H9 (cell line): ENCODE results near the gene GLIS2. TPM values are rescaled to one million over a fixed set of nuclear protein-coding genes. Genes with fewer than 3 reads are reported as not detected.

Experiments
- DNase-seq: peaks from one replicate; pipeline ENCODE4 v3.0.0-alpha.2; 2017
- H2AFZ ChIP-seq: one replicate; pipeline ENCODE4 v1.6.1; 2013; ENCODE audit warnings: mild to moderate bottlenecking, low read length, control low read depth, moderate library complexity
- H2AK5ac ChIP-seq: 2 replicates; pipeline ENCODE4 v1.6.1; 2013; ENCODE audit warnings: low read length, control low read depth, mixed read lengths; ENCODE audit not compliant: insufficient read length
- H2BK120ac ChIP-seq: one replicate; pipeline ENCODE4 v1.6.1; 2013; ENCODE audit warnings: low read depth, mild to moderate bottlenecking, low read length, control low read depth, inconsistent platforms; ENCODE audit not compliant: poor library complexity, severe bottlenecking
- H2BK12ac ChIP-seq: 2 replicates; pipeline ENCODE4 v1.6.1; 2013; ENCODE audit warnings: low read length, control low read depth, mixed read lengths, low read depth; ENCODE audit not compliant: insufficient read length
- H2BK15ac ChIP-seq: 2 replicates; pipeline ENCODE4 v1.6.1; 2013; ENCODE audit warnings: low read depth, low read length, control low read depth
- H2BK20ac ChIP-seq: one replicate; pipeline ENCODE4 v1.6.1; 2013; ENCODE audit warnings: low read depth, mild to moderate bottlenecking, low read length, control low read depth, inconsistent platforms; ENCODE audit not compliant: poor library complexity, severe bottlenecking
- H2BK5ac ChIP-seq: 2 replicates; pipeline ENCODE4 v1.6.1; 2013; ENCODE audit warnings: low read length, control low read depth, mixed read lengths; ENCODE audit not compliant: insufficient read length
- H3K14ac ChIP-seq: 2 replicates; pipeline ENCODE4 v1.6.1; 2013; ENCODE audit warnings: low read length, control low read depth; ENCODE audit not compliant: insufficient read depth
- H3K18ac ChIP-seq: 2 replicates; pipeline ENCODE4 v1.6.1; 2013; ENCODE audit warnings: low read depth, mild to moderate bottlenecking, mixed read lengths, low read length, control low read depth; ENCODE audit not compliant: insufficient read length
- H3K23ac ChIP-seq: 2 replicates; pipeline ENCODE4 v1.6.1; 2013; ENCODE audit warnings: low read length, control low read depth, mixed read lengths, low read depth; ENCODE audit not compliant: insufficient read length
- H3K23me2 ChIP-seq: 2 replicates; pipeline ENCODE4 v1.6.1; 2013; ENCODE audit warnings: low read depth, mild to moderate bottlenecking, mixed read lengths, low read length, control low read depth; ENCODE audit not compliant: insufficient read length, poor library complexity, severe bottlenecking
- H3K27ac ChIP-seq: 2 replicates; pipeline ENCODE4 v1.5.1; 2013; ENCODE audit warnings: low read length, control low read depth, mixed read lengths, low read depth; ENCODE audit not compliant: insufficient read length
- H3K27me3 ChIP-seq: 2 replicates; pipeline ENCODE4 v1.6.1; 2013; ENCODE audit warnings: low read length, control low read depth, inconsistent platforms; ENCODE audit not compliant: insufficient read depth
- H3K4ac ChIP-seq: 2 replicates; pipeline ENCODE4 v1.6.1; 2013; ENCODE audit warnings: low read depth, mild to moderate bottlenecking, control low read depth, inconsistent platforms, low read length, moderate library complexity
- H3K4me1 ChIP-seq: 2 replicates; pipeline ENCODE4 v1.6.1; 2013; ENCODE audit warnings: low read length, control low read depth, inconsistent platforms; ENCODE audit not compliant: insufficient read depth
- H3K4me2 ChIP-seq: 2 replicates; pipeline ENCODE4 v1.6.1; 2013; ENCODE audit warnings: low read length, control low read depth, mixed read lengths; ENCODE audit not compliant: insufficient read length, insufficient read depth
- H3K56ac ChIP-seq: 2 replicates; pipeline ENCODE4 v1.6.1; 2013; ENCODE audit warnings: low read depth, mild to moderate bottlenecking, mixed read lengths, low read length, control low read depth; ENCODE audit not compliant: insufficient read length
- H3K79me1 ChIP-seq: 2 replicates; pipeline ENCODE4 v1.6.1; 2013; ENCODE audit warnings: low read depth, mild to moderate bottlenecking, moderate library complexity, low read length, control low read depth, inconsistent platforms; ENCODE audit not compliant: insufficient read depth, poor library complexity, severe bottlenecking
- H3K79me2 ChIP-seq: 2 replicates; pipeline ENCODE4 v1.6.1; 2013; ENCODE audit warnings: low read length, control low read depth, inconsistent platforms; ENCODE audit not compliant: insufficient read depth
- H3K9ac ChIP-seq: 2 replicates; pipeline ENCODE4 v1.6.1; 2013; ENCODE audit warnings: low read length, control low read depth, mixed read lengths; ENCODE audit not compliant: insufficient read length; ENCODE audit errors: extremely low read depth
- H3K9me3 ChIP-seq: one replicate; pipeline ENCODE4 v1.6.1; 2013; ENCODE audit warnings: low read depth, low read length, inconsistent platforms; ENCODE audit not compliant: control insufficient read depth
- H3T11ph ChIP-seq: one replicate; pipeline ENCODE4 v1.6.1; 2013; ENCODE audit warnings: mild to moderate bottlenecking, low read length, control low read depth, inconsistent platforms
- H4K20me1 ChIP-seq: one replicate; pipeline ENCODE4 v1.6.1; 2013; ENCODE audit not compliant: control insufficient read depth, insufficient read length, insufficient read depth
- H4K5ac ChIP-seq: 2 replicates; pipeline ENCODE4 v1.6.1; 2013; ENCODE audit warnings: low read depth, mild to moderate bottlenecking, mixed read lengths, low read length, control low read depth; ENCODE audit not compliant: insufficient read length
- H4K8ac ChIP-seq: replicated peaks from 2 replicates; pipeline ENCODE4 v1.6.1; 2013; ENCODE audit warnings: low read length, control low read depth, mixed read lengths, low read depth; ENCODE audit not compliant: insufficient read length
- H4K91ac ChIP-seq: 2 replicates; pipeline ENCODE4 v1.6.1; 2013; ENCODE audit warnings: low read depth, mild to moderate bottlenecking, moderate library complexity, mixed read lengths, low read length, control low read depth; ENCODE audit not compliant: insufficient read length
- H3K27ac Mint-ChIP-seq, 3 experiments: 2 replicates in 2 of 3; 3 replicates in 1 of 3; pipeline ENCODE4 v1.8.0; 2020 to 2021; ENCODE audit warnings: mixed read lengths in 3 of 3, mild to moderate bottlenecking in 1 of 3, moderate library complexity in 1 of 3
- H3K27me3 Mint-ChIP-seq: 2 replicates; pipeline ENCODE4 v1.8.0; 2021; ENCODE audit warnings: low read depth, mild to moderate bottlenecking, moderate library complexity, mixed read lengths
- H3K36me3 Mint-ChIP-seq, 3 experiments: 2 replicates in 2 of 3; 3 replicates in 1 of 3; pipeline ENCODE4 v1.8.0; 2020 to 2021; ENCODE audit warnings: low read depth in 3 of 3, mixed read lengths in 3 of 3; ENCODE audit not compliant: insufficient read depth in 1 of 3
- H3K4me1 Mint-ChIP-seq, 2 experiments: 2 replicates each; pipeline ENCODE4 v1.8.0; 2020; ENCODE audit warnings: mixed read lengths in 2 of 2
- H3K4me3 Mint-ChIP-seq, 2 experiments: 2 replicates in 1 of 2; 3 replicates in 1 of 2; pipeline ENCODE4 v1.8.0; 2020 to 2021; ENCODE audit warnings: mild to moderate bottlenecking in 2 of 2, mixed read lengths in 2 of 2, moderate library complexity in 1 of 2
- H3K9me3 Mint-ChIP-seq, 2 experiments: 2 replicates in 1 of 2; 3 replicates in 1 of 2; pipeline ENCODE4 v1.8.0; 2020; ENCODE audit warnings: mild to moderate bottlenecking in 2 of 2, mixed read lengths in 2 of 2, moderate library complexity in 1 of 2
- CTCF ChIP-seq: fragments of 200-600 bp; sonication (generic); conservative IDR thresholded peaks from 3 replicates; pipeline ENCODE4 v1.8.0; 2021; ENCODE audit warnings: antibody characterized with exemption, mild to moderate bottlenecking
- WGBS: extraction: QIAGEN DNeasy Blood & Tissue Kit; methylation state at CpG from one replicate; pipeline ENCODE4 v1.1.7; 2013; ENCODE audit warnings: missing lambda C conversion rate, low lambda C conversion rate, mixed read lengths; ENCODE audit not compliant: insufficient read length; ENCODE audit errors: extremely low coverage; 5-methylcytosine and 5-hydroxymethylcytosine counted together
- total RNA-seq: library from RNA; stranded (reverse); gene quantifications from 2 replicates; pipeline ENCODE4 v1.2.1, GENCODE V29; 2021

GLIS2 gene
- total RNA-seq, 1 experiment from 2014 or later, result 14.3 TPM

GRCh38 chr16:4347765-4348509 lies 32.1 kb downstream of the GLIS2 start:
- H2AK5ac ChIP-seq, result no peak overlapping the region
- peaks cover 6% of the 10 kb centered on the region in 2 experiments for H3K4me1 Mint-ChIP-seq
- H4K5ac ChIP-seq, result no peak overlapping the region
- H3K18ac ChIP-seq, result no peak overlapping the region
- no peak overlapping the region for H3K9ac ChIP-seq
- H2BK20ac ChIP-seq, result no peak overlapping the region
- H3K14ac ChIP-seq, result no peak overlapping the region
- no peaks in the 10 kb centered on the region for H3K9me3 ChIP-seq
- no peak overlapping the region for H3T11ph ChIP-seq
- H3K56ac ChIP-seq, result no peak overlapping the region
- H2BK15ac ChIP-seq, result no peak overlapping the region
- no peak overlapping the region for H3K4ac ChIP-seq
- H3K23ac ChIP-seq, result no peak overlapping the region
- no peak for TF ChIP-seq CTCF
- H4K8ac ChIP-seq, result no peak overlapping the region
- H2BK12ac ChIP-seq, result no peak overlapping the region
- no peak overlapping the region for H3K27ac ChIP-seq
- no peak overlapping the region for H3K4me2 ChIP-seq
- no peak overlapping the region for H2BK5ac ChIP-seq
- no CpG with 5 or more reads among the region's 17 CpGs for WGBS
- no peak for DNase-seq
- no peaks in the 10 kb centered on the region for H3K27me3 ChIP-seq
- no peaks in the 10 kb centered on the region for H3K23me2 ChIP-seq
- H3K36me3 Mint-ChIP-seq, result peaks cover 27 to 35% (median 33%) of the 10 kb centered on the region in 3 experiments
- H3K79me2 ChIP-seq, result peaks cover 14% of the 10 kb centered on the region; the same call in 1 of the 2 replicates
- no peak overlapping the region for H2AFZ ChIP-seq
- H3K27me3 Mint-ChIP-seq, result peaks cover 4% of the 10 kb centered on the region
- H4K91ac ChIP-seq, result no peak overlapping the region
- no peak overlapping the region for H2BK120ac ChIP-seq
- H3K4me1 ChIP-seq, result no peaks in the 10 kb centered on the region
- H3K79me1 ChIP-seq, result peaks cover 7% of the 10 kb centered on the region
- peak overlapping the region in 2 of 3 experiments; percentile 57 to 59; a peak in 3 of 7 replicates for H3K27ac Mint-ChIP-seq
- H4K20me1 ChIP-seq, result no peaks in the 10 kb centered on the region
- peaks cover 18% of the 10 kb centered on the region in 2 experiments for H3K9me3 Mint-ChIP-seq
- no peak overlapping the region; a peak in 2 of 5 replicates for H3K4me3 Mint-ChIP-seq
